ENCODE data around the gene USP37. TPM values are rescaled to one million over a fixed set of nuclear protein-coding genes. Genes with fewer than 3 reads are reported as not detected.

Gene USP37
- total RNA-seq, 3 donors from 2014 or later, result 6.9 to 24.6 (median 14.4) TPM

DNA sequence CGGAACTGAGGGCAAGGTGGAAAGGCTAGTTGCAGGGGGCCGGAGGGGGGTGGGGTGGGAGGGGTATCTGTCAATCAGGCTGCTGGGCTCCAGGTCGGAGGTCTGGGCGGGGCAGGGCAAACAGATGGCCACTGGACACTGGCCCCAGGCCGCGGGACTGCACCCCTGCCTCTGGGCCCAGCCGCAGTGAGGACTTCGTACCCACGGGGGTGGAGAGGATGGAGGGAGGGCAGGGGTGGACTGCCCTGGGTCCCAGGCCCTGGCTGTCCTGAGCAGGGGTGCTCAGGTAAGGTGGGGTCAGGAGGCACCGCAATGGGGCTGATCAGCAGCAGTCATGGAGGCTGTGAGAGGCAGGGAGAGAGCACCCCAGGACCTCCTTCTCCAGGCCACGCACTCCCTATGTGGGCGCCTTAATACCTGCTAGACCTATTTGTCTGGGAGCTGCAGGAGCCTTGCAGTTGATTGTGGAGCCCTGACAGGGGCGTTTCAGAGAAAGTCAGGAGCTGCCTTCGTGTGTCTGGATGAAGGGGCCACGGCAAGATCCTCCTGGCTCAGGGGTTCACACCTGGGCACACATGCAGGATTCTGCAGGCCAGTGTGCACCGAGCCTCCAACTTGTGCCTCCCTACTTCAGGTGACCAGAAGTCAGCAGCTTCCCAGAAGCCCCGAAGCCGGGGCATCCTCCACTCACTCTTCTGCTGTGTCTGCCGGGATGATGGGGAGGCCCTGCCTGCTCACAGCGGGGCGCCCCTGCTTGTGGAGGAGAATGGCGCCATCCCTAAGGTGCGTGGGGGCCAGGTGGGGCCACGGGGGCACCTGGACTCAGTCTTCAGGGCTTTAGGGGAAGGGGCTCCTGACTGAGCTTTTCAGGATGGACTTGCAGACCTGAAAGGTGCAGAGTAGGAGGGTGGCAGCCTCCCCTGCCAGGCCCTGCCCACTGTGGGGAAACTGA, 166.9 kb downstream of the USP37 start:
- DNase-seq (ENCODE audit: low spot score in 2 of 2), result no peak
- TF ChIP-seq POLR2A (IDR thresholded peaks at IDR 0.05) (no peak), CTCF (IDR thresholded peaks at IDR 0.05) (no peak), POLR2AphosphoS5 (IDR thresholded peaks at IDR 0.05) (no peak)
- Histone ChIP-seq H3K4me3 (peak overlapping the region; percentile 97 to 100 (median 98)), H3K36me3 (no peaks in the 10 kb centered on the region), H3K4me1 (peaks cover 17 to 21% of the 10 kb centered on the region in 2 donors), H3K27ac (peak overlapping the region; percentile 97 to 99), H3K9me3 (no peaks in the 10 kb centered on the region), H3K27me3 (no peaks in the 10 kb centered on the region)
- intact Hi-C loops (cut with DNase I; ENCODE audit: low total_unique reads), result loop anchor here (5.0 kb wide), 1 partner anchor 861 kb away; no protein-coding TSS in a partner anchor

Other genes starting within 250 kb of the USP37 start
- under 1 TPM in 1 of 3 donors, not detected in 2; 0.44 TPM for gene CATIP, start 211.5 kb downstream of the USP37 start, total RNA-seq
- 10 to 100 TPM; 14.4 to 53.4 (median 17.9) TPM for gene SLC11A1, start 186.1 kb downstream of the USP37 start, total RNA-seq
- 100 to 1,000 TPM in 1 of 3 donors, 10 to 100 TPM in 2; 83.9 to 113 (median 95.9) TPM for gene CTDSP1, start 168.5 kb downstream of the USP37 start, total RNA-seq
- 1 to 10 TPM in 1 of 3 donors, under 1 TPM in 1, not detected in 1; under 0.01 to 2.9 TPM for gene VIL1, start 149.2 kb downstream of the USP37 start, total RNA-seq
- 10 to 100 TPM; 30.6 to 55.6 (median 44.9) TPM for gene CNOT9, start 488 bp upstream of the USP37 start, total RNA-seq
- gene PLCD4, start 39.5 kb upstream of the USP37 start, total RNA-seq, result 1 to 10 TPM; 1.8 to 8.0 (median 2.6) TPM
- 10 to 100 TPM; 12.0 to 16.0 (median 15.4) TPM for gene ZNF142, start 91.3 kb upstream of the USP37 start, total RNA-seq
- gene BCS1L, start 91.3 kb upstream of the USP37 start, total RNA-seq, result 10 to 100 TPM; 26.4 to 35.4 (median 32.4) TPM
- gene RNF25, start 103.7 kb upstream of the USP37 start, total RNA-seq, result 10 to 100 TPM; 22.7 to 25.9 (median 23.0) TPM
- gene STK36, start 103.7 kb upstream of the USP37 start, total RNA-seq, result 10 to 100 TPM; 22.2 to 78.0 (median 35.7) TPM
- 10 to 100 TPM in 2 of 3 donors, 1 to 10 TPM in 1; 8.3 to 34.7 (median 29.0) TPM for gene TTLL4, start 142.5 kb upstream of the USP37 start, total RNA-seq
- gene CYP27A1, start 213.8 kb upstream of the USP37 start, total RNA-seq, result 10 to 100 TPM; 25.6 to 65.0 (median 28.8) TPM

Measured in breast epithelium (tissue), 4 donors.